K562 (cell line): ENCODE results near the gene ZNF324B. TPM values are rescaled to one million over a fixed set of nuclear protein-coding genes. Genes with fewer than 3 reads are reported as not detected.

Source experiments
- ATAC-seq: fragments of 200-7000 bp; cut with Tn5 transposase; 3 replicates; pipeline ENCODE4 v1.9.1; 2020; ENCODE audit warnings: moderate library complexity
- BruUV-seq: library from RNA; stranded (reverse); fragments of 400-500 nt; replicated peaks from 2 replicates; lab custom pipeline; 2021; lab: Mats Ljungman, UMichigan
- CTCF ChIA-PET: fragments of 300-600 bp; formaldehyde crosslinking; extraction: SDS; loops from one replicate; lab custom pipeline; 2021; ENCODE audit warnings: low intra/inter-chr PET ratio; lab: Yijun Ruan, JAX
- POLR2A ChIA-PET: fragments of 300-600, 350-650 bp; sonication (Branson Sonifier 250); formaldehyde crosslinking; extraction: SDS; loops from one replicate; lab custom pipeline; 2021; ENCODE audit warnings: antibody characterized with exemption, inconsistent platforms; lab: Yijun Ruan, JAX
- DNase-seq, 4 experiments: peaks; one replicate each; pipeline versions ENCODE4 v3.0.0 to v3.0.0-alpha.2; 2011 to 2018; ENCODE audit warnings: low spot score in 3 of 4, mixed read lengths in 3 of 4; ENCODE audit errors: extremely low read depth in 1 of 4
- FAIRE-seq: peaks from 2 replicates; lab custom pipeline; 2011; peaks lifted over from hg19 to GRCh38; lab: Jason Lieb, UNC
- H2AFZ ChIP-seq: 2 replicates; pipeline ENCODE4 v1.6.0; 2011; ENCODE audit warnings: low read depth, low read length, control low read depth, inconsistent platforms
- H3K27ac ChIP-seq: fragments of 200-600 bp; 3 replicates; pipeline ENCODE4 v1.8.0; 2011; ENCODE audit warnings: low read depth, mild to moderate bottlenecking, control low read depth, inconsistent platforms, low read length, moderate library complexity, mixed read lengths; ENCODE audit errors: extremely low read depth
- H3K27me3 ChIP-seq, 2 experiments: fragments of 300-600 bp in 1 of 2; 2 replicates in 1 of 2; 3 replicates in 1 of 2; pipeline versions ENCODE4 v1.6.0 to v1.8.0; 2011; ENCODE audit warnings: inconsistent platforms in 2 of 2, low read length in 2 of 2, mild to moderate bottlenecking in 1 of 2, mixed read lengths in 1 of 2, moderate library complexity in 1 of 2; ENCODE audit not compliant: control insufficient read depth in 2 of 2, insufficient read depth in 2 of 2
- H3K36me3 ChIP-seq: fragments of 300-600 bp; 3 replicates; pipeline ENCODE4 v1.8.0; 2011; ENCODE audit warnings: mild to moderate bottlenecking, low read length, inconsistent platforms; ENCODE audit not compliant: control insufficient read depth, insufficient read depth
- H3K4me1 ChIP-seq, 2 experiments: fragments of 200-600 bp in 1 of 2; replicated peaks in 1 of 2; 2 replicates in 1 of 2; 3 replicates in 1 of 2; pipeline versions ENCODE4 v1.5.1 to v1.8.0; 2011; ENCODE audit warnings: inconsistent platforms in 2 of 2, low read length in 2 of 2, mild to moderate bottlenecking in 1 of 2, mixed read lengths in 1 of 2, moderate library complexity in 1 of 2; ENCODE audit not compliant: control insufficient read depth in 2 of 2, insufficient read depth in 2 of 2
- H3K4me2 ChIP-seq: 2 replicates; pipeline ENCODE4 v1.6.1; 2011; ENCODE audit warnings: low read length, control low read depth, inconsistent platforms, mixed read lengths; ENCODE audit not compliant: insufficient read depth
- H3K4me3 ChIP-seq: fragments of 200-600 bp; sonication (generic), shearing (Covaris generic); 2 replicates; pipeline ENCODE4 v1.5.1; 2016; ENCODE audit warnings: control low read depth, inconsistent platforms
- H3K79me2 ChIP-seq: fragments of 200-600 bp; 3 replicates; pipeline ENCODE4 v1.8.0; 2011; ENCODE audit warnings: low read length, inconsistent platforms; ENCODE audit not compliant: control insufficient read depth, insufficient read depth
- H3K9ac ChIP-seq, 2 experiments: 2 replicates each; pipeline versions ENCODE4 v1.6.0 to v1.6.1; 2011; ENCODE audit warnings: low read depth in 2 of 2, low read length in 2 of 2, control low read depth in 1 of 2, inconsistent platforms in 1 of 2, mild to moderate bottlenecking in 1 of 2, mixed read lengths in 1 of 2; ENCODE audit not compliant: insufficient read depth in 1 of 2
- H3K9me1 ChIP-seq: one replicate; pipeline ENCODE4 v1.6.0; 2011; ENCODE audit warnings: inconsistent platforms, mild to moderate bottlenecking, low read length, moderate library complexity; ENCODE audit not compliant: control insufficient read depth, insufficient read depth
- H3K9me3 ChIP-seq: replicated peaks from 2 replicates; pipeline ENCODE4 v1.5.1; 2011; ENCODE audit warnings: low read depth, low read length, inconsistent platforms; ENCODE audit not compliant: control insufficient read depth, insufficient read depth
- H4K20me1 ChIP-seq: replicated peaks from 2 replicates; pipeline ENCODE4 v1.6.1; 2011; ENCODE audit warnings: low read length, inconsistent platforms, mixed read lengths; ENCODE audit not compliant: control insufficient read depth, insufficient read depth
- ARHGAP35 ChIP-seq: fragments of 450-650 bp; IDR thresholded peaks from 2 replicates; pipeline ENCODE4 v1.6.1; 2018; ENCODE audit not compliant: partially characterized antibody
- ARID2 ChIP-seq: fragments of 450-650 bp; IDR thresholded peaks from 2 replicates; pipeline ENCODE4 v1.6.1; 2017; ENCODE audit warnings: antibody characterized with exemption, mild to moderate bottlenecking
- ELF1 ChIP-seq: fragments of 200-800 bp; sonication (Bioruptor generic); IDR thresholded peaks from 2 replicates; pipeline ENCODE4 v1.6.1; 2016; ENCODE audit warnings: missing genetic modification characterization, missing compliant biosample characterization
- FIP1L1 ChIP-seq: fragments of 200-400 bp; formaldehyde crosslinking; IDR thresholded peaks from 2 replicates; pipeline ENCODE4 v1.6.1; 2018; ENCODE audit warnings: mild to moderate bottlenecking, low read depth, low read length; ENCODE audit not compliant: poor library complexity, severe bottlenecking
- HIVEP1 ChIP-seq: fragments of 250-450 bp; sonication (Bioruptor Pico); IDR thresholded peaks from 2 replicates; pipeline ENCODE4 v1.4.0; 2020; ENCODE audit warnings: mild to moderate bottlenecking
- MED1 ChIP-seq: sonication (generic); formaldehyde crosslinking; IDR thresholded peaks from 2 replicates; pipeline ENCODE4 v1.8.1; 2023; ENCODE audit warnings: missing genetic modification reagents, borderline replicate concordance
- MTA3 ChIP-seq: fragments of 450-650 bp; formaldehyde crosslinking; IDR thresholded peaks from 2 replicates; pipeline ENCODE4 v1.6.1; 2017; ENCODE audit warnings: mild to moderate bottlenecking, borderline replicate concordance
- TAF7 ChIP-seq: fragments of 450-650 bp; IDR thresholded peaks from 2 replicates; pipeline ENCODE4 v1.6.1; 2016; ENCODE audit warnings: missing genetic modification characterization, missing compliant biosample characterization
- WGBS: fragments of 100-300 bp; shearing (Covaris generic); methylation state at CpG from one replicate; pipeline ENCODE4 v1.1.6; 2016; ENCODE audit warnings: low coverage, mixed read lengths; ENCODE audit not compliant: insufficient coverage; ENCODE audit errors: missing lambda C conversion rate; 5-methylcytosine and 5-hydroxymethylcytosine counted together
- in situ Hi-C: fragments of 300-500 bp; cut with MboI; formaldehyde crosslinking; loops from 4 replicates; pipeline ENCODE4 v1.15.0; 2018; ENCODE audit warnings: inconsistent platforms, mixed read lengths
- intact Hi-C: fragments of 100-400 bp; cut with micrococcal nuclease; formaldehyde crosslinking; loops from 2 replicates; pipeline ENCODE4 v1.14.2; 2022
- polyA plus RNA-seq, 8 experiments: library from polyadenylated mRNA; depleted of rRNA in 4 of 8; stranded (reverse) in 5 of 8; unstranded in 3 of 8; fragments of >200 nt; fragmentation: Nextera tagmentation in 2 of 8; fragmentation: Illumina TruSeq in 1 of 8; extraction: Ambion mirVana in 2 of 8; extraction: Trizol in 1 of 8; gene quantifications; 2 replicates each; pipeline versions ENCODE4 v1.2.1 to v1.2.3, GENCODE V29; 2011 to 2014; ENCODE audit warnings: inconsistent platforms in 1 of 8, missing spikeins in 1 of 8
- total RNA-seq, 7 experiments: library from RNA; depleted of rRNA in 6 of 7; stranded (reverse); fragments of >200 nt in 6 of 7; fragmentation: Illumina TruSeq in 2 of 7; extraction: Trizol in 2 of 7; gene quantifications; 2 replicates each; pipeline versions ENCODE4 v1.2.1 to v1.2.3, GENCODE V29; 2011 to 2021; ENCODE audit warnings: low replicate concordance in 1 of 7
- TF ChIP-seq, protein P1 (sequence below): sonication (generic); formaldehyde crosslinking; IDR thresholded peaks from 2 replicates; pipeline ENCODE4 v1.8.0; 2022; ENCODE audit warnings: mild to moderate bottlenecking, missing genetic modification reagents
- TF ChIP-seq, protein P2 (sequence below): fragments of 450-650 bp; IDR thresholded peaks from one replicate; pipeline ENCODE4 v1.6.1; 2018; ENCODE audit warnings: mild to moderate bottlenecking, moderate library complexity; ENCODE audit not compliant: partially characterized antibody
- TF ChIP-seq, protein P3 (sequence below), 2 experiments: fragments of 450-650 bp; conservative IDR thresholded peaks; 2 replicates each; pipeline ENCODE4 v1.6.1; 2017; ENCODE audit warnings: mild to moderate bottlenecking in 2 of 2, moderate library complexity in 2 of 2

The ZNF324B gene
- total and polyA plus RNA-seq, 9 of the 15 experiments (the other 6 are each of a cell fraction or from before 2014, with no cell fraction given) = 0.20 to 13.5 (median 5.7) TPM

DNA sequence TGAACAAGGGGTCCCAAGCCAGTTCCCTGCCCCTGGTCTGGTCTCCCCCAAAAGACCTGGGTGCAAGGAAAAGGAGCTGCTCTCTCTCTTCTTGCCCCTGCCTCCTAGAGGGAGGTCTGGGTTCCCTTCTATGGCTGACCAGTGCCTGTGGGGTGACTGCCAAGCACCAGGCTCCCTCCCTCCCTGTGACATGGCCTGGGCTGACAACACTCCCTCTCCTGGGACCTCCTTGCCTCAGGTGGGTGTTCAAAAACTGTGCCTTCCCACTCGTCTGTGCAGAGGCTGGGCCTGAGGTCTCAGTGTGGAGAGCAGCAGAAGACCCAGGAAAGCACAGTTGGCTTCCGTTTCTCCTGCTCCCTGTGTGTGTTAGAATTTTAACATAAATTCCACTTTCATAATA lies 29.4 kb downstream of the ZNF324B start:
- no peak overlapping the region for H3K9ac ChIP-seq
- ChIA-PET POLR2A (interaction anchor here (0.6 to 0.9 kb wide), 2 partner anchors 15 to 510 kb away, joined by 3 read pairs; no protein-coding TSS in a partner anchor), CTCF (no interaction called here)
- FAIRE-seq (no peak), ATAC-seq (no peak), DNase-seq (no peak)
- no peak overlapping the region for H2AFZ ChIP-seq
- no peak overlapping the region for H3K4me2 ChIP-seq
- H3K4me3 ChIP-seq = no peak overlapping the region
- no peaks in the 10 kb centered on the region; the same call in 1 of the 3 replicates for H3K79me2 ChIP-seq
- H3K4me1 ChIP-seq = peaks cover 11 to 34% of the 10 kb centered on the region in 2 experiments
- H3K36me3 ChIP-seq = peaks cover 44% of the 10 kb centered on the region; the same call in 2 of the 3 replicates
- H3K27me3 ChIP-seq = no peaks in the 10 kb centered on the region
- BruUV-seq = no TSS peak
- 9% methylated on average over 1 of the region's 2 CpGs for WGBS
- intact Hi-C loops (no loop called here), in situ Hi-C loops (no loop called here)
- H3K9me3 ChIP-seq = no peaks in the 10 kb centered on the region
- H3K27ac ChIP-seq = no peak overlapping the region
- H4K20me1 ChIP-seq = no peaks in the 10 kb centered on the region
- H3K9me1 ChIP-seq = no peaks in the 10 kb centered on the region
- TF ChIP-seq ELF1 (tag) (no peak), TAF7 (tag) (no peak), ARID2 (no peak), FIP1L1 (no peak), MTA3 (no peak), MED1 (CRISPR knock-in tag) (no peak), ARHGAP35 (no peak), HIVEP1 (no peak)
- TF ChIP-seq, protein P1, sequence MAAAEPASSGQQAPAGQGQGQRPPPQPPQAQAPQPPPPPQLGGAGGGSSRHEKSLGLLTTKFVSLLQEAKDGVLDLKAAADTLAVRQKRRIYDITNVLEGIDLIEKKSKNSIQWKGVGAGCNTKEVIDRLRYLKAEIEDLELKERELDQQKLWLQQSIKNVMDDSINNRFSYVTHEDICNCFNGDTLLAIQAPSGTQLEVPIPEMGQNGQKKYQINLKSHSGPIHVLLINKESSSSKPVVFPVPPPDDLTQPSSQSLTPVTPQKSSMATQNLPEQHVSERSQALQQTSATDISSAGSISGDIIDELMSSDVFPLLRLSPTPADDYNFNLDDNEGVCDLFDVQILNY = no peak
- TF ChIP-seq, protein P2, sequence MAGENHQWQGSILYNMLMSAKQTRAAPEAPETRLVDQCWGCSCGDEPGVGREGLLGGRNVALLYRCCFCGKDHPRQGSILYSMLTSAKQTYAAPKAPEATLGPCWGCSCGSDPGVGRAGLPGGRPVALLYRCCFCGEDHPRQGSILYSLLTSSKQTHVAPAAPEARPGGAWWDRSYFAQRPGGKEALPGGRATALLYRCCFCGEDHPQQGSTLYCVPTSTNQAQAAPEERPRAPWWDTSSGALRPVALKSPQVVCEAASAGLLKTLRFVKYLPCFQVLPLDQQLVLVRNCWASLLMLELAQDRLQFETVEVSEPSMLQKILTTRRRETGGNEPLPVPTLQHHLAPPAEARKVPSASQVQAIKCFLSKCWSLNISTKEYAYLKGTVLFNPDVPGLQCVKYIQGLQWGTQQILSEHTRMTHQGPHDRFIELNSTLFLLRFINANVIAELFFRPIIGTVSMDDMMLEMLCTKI = no peak
- TF ChIP-seq, protein P3, sequence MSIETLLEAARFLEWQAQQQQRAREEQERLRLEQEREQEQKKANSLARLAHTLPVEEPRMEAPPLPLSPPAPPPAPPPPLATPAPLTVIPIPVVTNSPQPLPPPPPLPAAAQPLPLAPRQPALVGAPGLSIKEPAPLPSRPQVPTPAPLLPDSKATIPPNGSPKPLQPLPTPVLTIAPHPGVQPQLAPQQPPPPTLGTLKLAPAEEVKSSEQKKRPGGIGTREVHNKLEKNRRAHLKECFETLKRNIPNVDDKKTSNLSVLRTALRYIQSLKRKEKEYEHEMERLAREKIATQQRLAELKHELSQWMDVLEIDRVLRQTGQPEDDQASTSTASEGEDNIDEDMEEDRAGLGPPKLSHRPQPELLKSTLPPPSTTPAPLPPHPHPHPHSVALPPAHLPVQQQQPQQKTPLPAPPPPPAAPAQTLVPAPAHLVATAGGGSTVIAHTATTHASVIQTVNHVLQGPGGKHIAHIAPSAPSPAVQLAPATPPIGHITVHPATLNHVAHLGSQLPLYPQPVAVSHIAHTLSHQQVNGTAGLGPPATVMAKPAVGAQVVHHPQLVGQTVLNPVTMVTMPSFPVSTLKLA (conservative IDR thresholded peaks at IDR 0.05) = no peak
